Measurements from ENCODE around the gene NRG2.

GRCh38 chr5:139822553-139823425 is 220.3 kb downstream of the NRG2 start:
- no peak for TF ChIP-seq POLR2A (IDR thresholded peaks at IDR 0.05)
- TF ChIP-seq, protein P1, sequence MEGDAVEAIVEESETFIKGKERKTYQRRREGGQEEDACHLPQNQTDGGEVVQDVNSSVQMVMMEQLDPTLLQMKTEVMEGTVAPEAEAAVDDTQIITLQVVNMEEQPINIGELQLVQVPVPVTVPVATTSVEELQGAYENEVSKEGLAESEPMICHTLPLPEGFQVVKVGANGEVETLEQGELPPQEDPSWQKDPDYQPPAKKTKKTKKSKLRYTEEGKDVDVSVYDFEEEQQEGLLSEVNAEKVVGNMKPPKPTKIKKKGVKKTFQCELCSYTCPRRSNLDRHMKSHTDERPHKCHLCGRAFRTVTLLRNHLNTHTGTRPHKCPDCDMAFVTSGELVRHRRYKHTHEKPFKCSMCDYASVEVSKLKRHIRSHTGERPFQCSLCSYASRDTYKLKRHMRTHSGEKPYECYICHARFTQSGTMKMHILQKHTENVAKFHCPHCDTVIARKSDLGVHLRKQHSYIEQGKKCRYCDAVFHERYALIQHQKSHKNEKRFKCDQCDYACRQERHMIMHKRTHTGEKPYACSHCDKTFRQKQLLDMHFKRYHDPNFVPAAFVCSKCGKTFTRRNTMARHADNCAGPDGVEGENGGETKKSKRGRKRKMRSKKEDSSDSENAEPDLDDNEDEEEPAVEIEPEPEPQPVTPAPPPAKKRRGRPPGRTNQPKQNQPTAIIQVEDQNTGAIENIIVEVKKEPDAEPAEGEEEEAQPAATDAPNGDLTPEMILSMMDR (IDR thresholded peaks at IDR 0.05): no peak
- no peak for TF ChIP-seq EP300 (IDR thresholded peaks at IDR 0.05)

Measured in ovary (tissue), 3 donors.